ENCODE results near the gene LYPLA2. TPM values are rescaled to one million over a fixed set of nuclear protein-coding genes. Genes with fewer than 3 reads are reported as not detected.

Gene LYPLA2
- total and polyA plus RNA-seq, 2 of the 4 experiments (the other 2 are of a cell fraction): 44.3 to 78.6 TPM

GRCh38 chr1:23817633-23818032 is 26.7 kb downstream of the LYPLA2 start:
- CTCF ChIA-PET: no interaction called here
- Histone ChIP-seq H2AFZ (replicated peaks; ENCODE audit: low read length, poor library complexity) (no peak overlapping the region), H3K79me1 (ENCODE audit: low read depth in 1 of 2, low read length in 2 of 2) (no peaks in the 10 kb centered on the region; a peak in 1 of 4 replicates), H3K23ac (ENCODE audit: low read depth, low read length) (no peak overlapping the region), H3K9ac (ENCODE audit: low read depth, low read length) (no peak overlapping the region), H4K91ac (ENCODE audit: insufficient read depth, low read depth, low read length) (no peak overlapping the region), H2BK5ac (ENCODE audit: low read depth, low read length, poor library complexity, severe bottlenecking) (no peak overlapping the region), H4K5ac (ENCODE audit: low read depth, low read length) (no peak overlapping the region), H3K4me3 (ENCODE audit: insufficient read depth, low read depth, low read length) (no peak overlapping the region), H4K20me1 (ENCODE audit: insufficient read depth, low read length) (no peaks in the 10 kb centered on the region), H2AK9ac (replicated peaks; ENCODE audit: low read depth, low read length, poor library complexity) (no peak overlapping the region), H3K27ac (ENCODE audit: insufficient read depth, low read length) (no peak overlapping the region), H2AK5ac (ENCODE audit: low read depth, low read length) (no peak overlapping the region), H2BK20ac (ENCODE audit: low read depth, low read length) (no peak overlapping the region), H3K9me1 (ENCODE audit: insufficient read depth, low read length) (no peaks in the 10 kb centered on the region), H3K27me3 (ENCODE audit: control insufficient read depth, insufficient read depth, low read length) (no peaks in the 10 kb centered on the region), H3K36me3 (ENCODE audit: control insufficient read depth, insufficient read depth, low read length) (peaks cover 33% of the 10 kb centered on the region), H2BK15ac (ENCODE audit: low read depth, low read length) (no peak overlapping the region), H3K4me1 (ENCODE audit: control insufficient read depth, insufficient read depth, low read length) (no peaks in the 10 kb centered on the region), H3K14ac (replicated peaks; ENCODE audit: low read depth, low read length) (no peak overlapping the region), H3K4ac (ENCODE audit: low read depth, low read length) (no peak overlapping the region), H3K18ac (ENCODE audit: low read depth, low read length) (no peak overlapping the region), H2BK120ac (ENCODE audit: low read depth, low read length) (no peak overlapping the region), H3K56ac (ENCODE audit: extremely low read depth, insufficient read depth, low read length) (no peak overlapping the region), H3K9me3 (ENCODE audit: control insufficient read depth, insufficient read depth, low read length) (no peaks in the 10 kb centered on the region), H4K8ac (ENCODE audit: low read depth in 2 of 2, low read length in 2 of 2) (no peak overlapping the region), H3K4me2 (ENCODE audit: low read depth, low read length) (no peak overlapping the region)
- in situ Hi-C loops (cut with MboI; ENCODE audit: low sequenced_read_pairs) (no loop called here), dilution Hi-C loops (cut with HindIII; ENCODE audit: low sequenced_read_pairs, unreplicated experiment) (no loop called here), intact Hi-C loops (cut with micrococcal nuclease) (no loop called here)
- TF ChIP-seq CHD1 (IDR thresholded peaks at IDR 0.05; ENCODE audit: low read depth, low read length): no peak
- TF ChIP-seq CEBPB (IDR thresholded peaks at IDR 0.05; ENCODE audit: low read depth, low read length): no peak
- BruUV-seq (replicated peaks): no TSS peak
- no peak for ATAC-seq (ENCODE audit: low read depth)
- 78% methylated on average over 1 of the region's 3 CpGs; no CpG with 5 or more reads in 1 of the 2 experiments for WGBS, 2 experiments (ENCODE audit: extremely low coverage in 2 of 2, insufficient read length in 1 of 2)
- POLR2A ChIA-PET (ENCODE audit: unreplicated experiment): no interaction called here
- DNase-seq: no peak

Data from IMR-90 (cell line).